Suprapubic skin (tissue), 4 donors: ENCODE data around the gene PCDHA11. TPM values are rescaled to one million over a fixed set of nuclear protein-coding genes. Genes with fewer than 3 reads are reported as not detected.
"Not testable (repeated sequence)": the region's sequence is repeated elsewhere in the genome, so short reads cannot be mapped to it uniquely, and the experiment has no call there.

Experiments
- DNase-seq, 2 donors: peaks; one replicate each; pipeline ENCODE4 v3.0.0-alpha.2; 2019; ENCODE audit warnings: low spot score in 2 of 2
- H3K27ac ChIP-seq: fragments of 200-600 bp; sonication (generic); one replicate; pipeline ENCODE4 v1.5.1; 2019
- H3K27me3 ChIP-seq: fragments of 200-600 bp; sonication (generic); one replicate; pipeline ENCODE4 v1.5.1; 2019
- H3K36me3 ChIP-seq: fragments of 200-600 bp; sonication (generic); one replicate; pipeline ENCODE4 v1.5.1; 2019
- H3K4me1 ChIP-seq: fragments of 200-600 bp; sonication (generic); one replicate; pipeline ENCODE4 v1.5.1; 2019
- H3K4me3 ChIP-seq: fragments of 200-600 bp; sonication (generic); one replicate; pipeline ENCODE4 v1.5.1; 2019; ENCODE audit warnings: mild to moderate bottlenecking
- H3K9me3 ChIP-seq: fragments of 200-600 bp; sonication (generic); one replicate; pipeline ENCODE4 v1.5.1; 2019
- EP300 ChIP-seq: sonication (generic); formaldehyde crosslinking; IDR thresholded peaks from one replicate; pipeline ENCODE4 v1.6.1; 2017; ENCODE audit warnings: antibody characterized with exemption
- POLR2A ChIP-seq, 2 donors: fragments of 450-650 bp; IDR thresholded peaks; one replicate each; pipeline ENCODE4 v1.6.1; 2017; ENCODE audit warnings: antibody characterized with exemption in 2 of 2, mild to moderate bottlenecking in 2 of 2, moderate library complexity in 2 of 2
- POLR2AphosphoS5 ChIP-seq, 3 donors: sonication (generic); formaldehyde crosslinking; IDR thresholded peaks; one replicate each; pipeline ENCODE4 v1.6.1; 2017; ENCODE audit warnings: antibody characterized with exemption in 3 of 3
- WGBS: methylation state at CpG from one replicate; pipeline ENCODE4 v1.1.5; 2018; 5-methylcytosine and 5-hydroxymethylcytosine counted together
- total RNA-seq, 4 donors: library from RNA; depleted of rRNA; stranded (reverse); fragments of >200 nt; gene quantifications; one replicate each; pipeline ENCODE4 v1.1.0, GENCODE V29; 2016
- TF ChIP-seq, protein P1 (sequence below), 2 donors: fragments of 200-600 bp in 1 of 2; fragments of 450-650 bp in 1 of 2; sonication (generic) in 1 of 2; IDR thresholded peaks; one replicate each; pipeline ENCODE4 v1.5.1; 2016 to 2019; ENCODE audit warnings: antibody characterized with exemption in 2 of 2, mild to moderate bottlenecking in 1 of 2, moderate library complexity in 1 of 2

The PCDHA11 gene
- total RNA-seq, 4 donors from 2014 or later, result 0.26 to 0.93 TPM; not detected in 2

- 61% methylated on average over 5 of the region's 5 CpGs for WGBS
- TF ChIP-seq EP300, result no peak
- TF ChIP-seq, protein P1, sequence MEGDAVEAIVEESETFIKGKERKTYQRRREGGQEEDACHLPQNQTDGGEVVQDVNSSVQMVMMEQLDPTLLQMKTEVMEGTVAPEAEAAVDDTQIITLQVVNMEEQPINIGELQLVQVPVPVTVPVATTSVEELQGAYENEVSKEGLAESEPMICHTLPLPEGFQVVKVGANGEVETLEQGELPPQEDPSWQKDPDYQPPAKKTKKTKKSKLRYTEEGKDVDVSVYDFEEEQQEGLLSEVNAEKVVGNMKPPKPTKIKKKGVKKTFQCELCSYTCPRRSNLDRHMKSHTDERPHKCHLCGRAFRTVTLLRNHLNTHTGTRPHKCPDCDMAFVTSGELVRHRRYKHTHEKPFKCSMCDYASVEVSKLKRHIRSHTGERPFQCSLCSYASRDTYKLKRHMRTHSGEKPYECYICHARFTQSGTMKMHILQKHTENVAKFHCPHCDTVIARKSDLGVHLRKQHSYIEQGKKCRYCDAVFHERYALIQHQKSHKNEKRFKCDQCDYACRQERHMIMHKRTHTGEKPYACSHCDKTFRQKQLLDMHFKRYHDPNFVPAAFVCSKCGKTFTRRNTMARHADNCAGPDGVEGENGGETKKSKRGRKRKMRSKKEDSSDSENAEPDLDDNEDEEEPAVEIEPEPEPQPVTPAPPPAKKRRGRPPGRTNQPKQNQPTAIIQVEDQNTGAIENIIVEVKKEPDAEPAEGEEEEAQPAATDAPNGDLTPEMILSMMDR (IDR thresholded peaks at IDR 0.05), result no peak
- no peak for TF ChIP-seq POLR2A (IDR thresholded peaks at IDR 0.05)
- TF ChIP-seq POLR2AphosphoS5 (IDR thresholded peaks at IDR 0.05), result no peak
- no peak for DNase-seq
- Histone ChIP-seq H3K27ac (no peak overlapping the region), H3K4me3 (no peak overlapping the region), H3K9me3 (peaks cover 19% of the 10 kb centered on the region), H3K27me3 (no peaks in the 10 kb centered on the region), H3K4me1 (no peaks in the 10 kb centered on the region), H3K36me3 (no peaks in the 10 kb centered on the region)
These were observed 764 bp downstream of the PCDHA11 start for GRCh38 chr5:140869555-140869886.

GRCh38 chr5:140870221-140871201 is 1.8 kb downstream of the PCDHA11 start:
- no peak overlapping the region for H3K4me3 ChIP-seq
- no peak overlapping the region for H3K27ac ChIP-seq
- 57% methylated on average over 48 of the region's 114 CpGs for WGBS
- H3K9me3 ChIP-seq, result peaks cover 19% of the 10 kb centered on the region
- no peak for DNase-seq
- no peaks in the 10 kb centered on the region for H3K4me1 ChIP-seq
- TF ChIP-seq, protein P1 (IDR thresholded peaks at IDR 0.05), result no peak
- TF ChIP-seq POLR2A (IDR thresholded peaks at IDR 0.05) (no peak), POLR2AphosphoS5 (IDR thresholded peaks at IDR 0.05) (no peak), EP300 (no peak)
- H3K36me3 ChIP-seq, result no peaks in the 10 kb centered on the region
- H3K27me3 ChIP-seq, result no peaks in the 10 kb centered on the region

DNA sequence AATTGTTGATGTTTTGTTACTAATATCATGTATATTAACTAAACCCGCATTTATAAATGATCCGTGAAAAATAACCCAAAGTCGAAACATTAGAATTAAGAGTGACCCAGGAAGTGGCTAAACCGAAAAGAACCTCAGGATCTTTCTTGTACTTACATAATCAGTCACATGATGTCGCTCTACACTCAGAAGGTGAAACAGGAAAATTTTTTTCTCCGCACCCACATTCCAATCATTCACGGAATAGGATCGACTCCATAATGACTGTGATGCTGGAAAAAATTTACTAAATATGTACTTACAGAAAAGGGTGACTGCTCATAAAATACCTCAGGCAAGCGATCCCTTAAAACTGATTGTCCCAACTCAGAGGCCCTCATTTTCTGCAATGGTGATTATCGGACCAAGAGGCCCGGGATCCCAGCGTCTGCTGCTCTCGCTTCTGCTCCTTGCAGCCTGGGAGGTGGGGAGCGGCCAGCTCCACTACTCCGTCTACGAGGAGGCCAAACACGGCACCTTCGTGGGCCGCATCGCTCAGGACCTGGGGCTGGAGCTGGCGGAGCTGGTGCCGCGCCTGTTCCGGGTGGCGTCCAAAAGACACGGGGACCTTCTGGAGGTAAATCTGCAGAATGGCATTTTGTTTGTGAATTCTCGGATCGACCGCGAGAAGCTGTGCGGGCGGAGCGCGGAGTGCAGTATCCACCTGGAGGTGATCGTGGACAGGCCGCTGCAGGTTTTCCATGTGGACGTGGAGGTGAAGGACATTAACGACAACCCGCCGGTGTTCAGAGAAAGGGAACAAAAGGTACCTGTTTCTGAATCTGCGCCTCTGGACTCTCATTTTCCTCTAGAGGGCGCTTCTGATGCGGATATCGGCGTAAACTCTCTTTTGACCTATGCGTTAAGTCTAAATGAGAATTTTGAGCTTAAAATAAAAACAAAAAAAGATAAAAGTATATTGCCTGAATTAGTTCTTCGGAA is 6.6 kb downstream of the PCDHA11 start, which contains the start of gene PCDHA12:
TSS of gene PCDHA12 (plus strand) at position 224 of the 981 bp plus-strand sequence. CDS start at position 389, 165 bp downstream.
- no peaks in the 10 kb centered on the region for H3K36me3 ChIP-seq
- H3K27ac ChIP-seq, result no peak within 1 kb of the TSS
- no peaks in the 10 kb centered on the region for H3K4me1 ChIP-seq
- H3K9me3 ChIP-seq, result peaks cover 23% of the 10 kb centered on the region
- peaks cover 4% of the 10 kb centered on the region for H3K27me3 ChIP-seq
- no peak for DNase-seq
- no peak within 1 kb of the TSS for H3K4me3 ChIP-seq
- WGBS, result 21% methylated on average over 47 of the region's 47 CpGs
- TF ChIP-seq POLR2AphosphoS5 (IDR thresholded peaks at IDR 0.05) (no peak), POLR2A (IDR thresholded peaks at IDR 0.05) (no peak), EP300 (no peak)
- TF ChIP-seq, protein P1 (IDR thresholded peaks at IDR 0.05), result no peak

DNA sequence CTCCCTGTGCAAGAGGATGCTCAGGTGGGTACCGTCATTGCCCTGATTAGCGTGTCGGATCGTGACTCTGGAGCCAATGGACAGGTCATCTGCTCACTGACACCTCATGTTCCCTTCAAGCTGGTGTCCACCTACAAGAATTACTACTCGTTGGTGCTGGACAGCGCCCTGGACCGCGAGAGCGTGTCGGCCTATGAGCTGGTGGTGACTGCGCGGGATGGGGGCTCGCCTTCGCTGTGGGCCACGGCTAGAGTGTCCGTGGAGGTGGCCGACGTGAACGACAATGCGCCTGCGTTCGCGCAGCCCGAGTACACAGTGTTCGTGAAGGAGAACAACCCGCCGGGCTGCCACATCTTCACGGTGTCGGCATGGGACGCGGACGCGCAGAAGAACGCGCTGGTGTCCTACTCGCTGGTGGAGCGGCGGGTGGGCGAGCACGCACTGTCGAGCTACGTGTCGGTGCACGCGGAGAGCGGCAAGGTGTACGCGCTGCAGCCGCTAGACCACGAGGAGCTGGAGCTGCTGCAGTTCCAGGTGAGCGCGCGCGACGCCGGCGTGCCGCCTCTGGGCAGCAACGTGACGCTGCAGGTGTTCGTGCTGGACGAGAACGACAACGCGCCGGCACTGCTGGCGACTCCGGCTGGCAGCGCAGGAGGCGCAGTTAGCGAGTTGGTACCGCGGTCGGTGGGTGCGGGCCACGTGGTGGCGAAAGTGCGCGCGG is 7.9 kb downstream of the PCDHA11 start:
- 49% methylated on average over 8 of the region's 80 CpGs for WGBS
- peaks cover 15% of the 10 kb centered on the region for H3K9me3 ChIP-seq
- H3K27ac ChIP-seq, DNase-seq, H3K4me1 ChIP-seq, H3K36me3 ChIP-seq, H3K27me3 ChIP-seq, H3K4me3 ChIP-seq: not testable (repeated sequence)

- Histone ChIP-seq H3K4me3 (no peak overlapping the region), H3K27me3 (peaks cover 4% of the 10 kb centered on the region), H3K36me3 (no peaks in the 10 kb centered on the region), H3K27ac (no peak overlapping the region), H3K4me1 (no peaks in the 10 kb centered on the region), H3K9me3 (peaks cover 20% of the 10 kb centered on the region)
- DNase-seq, result no peak
- 80% methylated on average over 1 of the region's 37 CpGs for WGBS
- no peak for TF ChIP-seq POLR2A (IDR thresholded peaks at IDR 0.05)
- TF ChIP-seq, protein P1 (IDR thresholded peaks at IDR 0.05), result no peak
- no peak for TF ChIP-seq EP300
- no peak for TF ChIP-seq POLR2AphosphoS5 (IDR thresholded peaks at IDR 0.05)
These were observed 8.5 kb downstream of the PCDHA11 start for GRCh38 chr5:140877262-140877581.
